GM19035 (cell line): ENCODE data around the gene IRX4.

ENCODE experiments used
- ATAC-seq: cut with Tn5 transposase; IDR thresholded peaks from one replicate; pipeline ENCODE4 v1.9.1; 2021; ENCODE audit not compliant: unreplicated experiment

Gene IRX4

GRCh38 chr5:1840741-1841521, 41.8 kb downstream of the IRX4 start:
- ATAC-seq = no peak

DNA sequence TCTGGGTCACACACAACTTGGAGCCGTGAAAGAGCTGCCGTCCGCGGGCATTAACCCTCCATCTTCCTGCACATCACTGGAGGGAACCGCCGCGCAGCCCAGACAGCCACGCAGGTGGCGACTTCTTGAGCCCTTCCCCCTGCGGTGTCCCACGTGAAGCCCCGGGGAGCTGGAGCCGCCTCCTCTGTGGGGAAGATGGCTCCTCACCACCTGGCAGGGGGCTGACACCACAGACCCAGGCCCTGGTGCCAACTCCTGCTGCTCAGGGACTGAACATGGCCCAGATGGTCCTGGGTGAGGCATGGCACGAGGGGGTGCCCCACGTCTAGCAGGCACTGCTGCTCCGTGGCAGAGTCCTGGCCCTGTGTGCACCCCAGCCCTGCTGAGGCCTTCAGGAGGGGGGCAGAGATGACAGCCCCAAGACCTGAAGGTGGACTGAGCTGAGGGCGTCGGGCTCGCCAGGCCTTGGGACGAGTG, 42.6 kb downstream of the IRX4 start:
- ATAC-seq = no peak

- no peak for ATAC-seq
Observed at GRCh38 chr5:1838013-1838412, 44.7 kb downstream of the IRX4 start.

DNA sequence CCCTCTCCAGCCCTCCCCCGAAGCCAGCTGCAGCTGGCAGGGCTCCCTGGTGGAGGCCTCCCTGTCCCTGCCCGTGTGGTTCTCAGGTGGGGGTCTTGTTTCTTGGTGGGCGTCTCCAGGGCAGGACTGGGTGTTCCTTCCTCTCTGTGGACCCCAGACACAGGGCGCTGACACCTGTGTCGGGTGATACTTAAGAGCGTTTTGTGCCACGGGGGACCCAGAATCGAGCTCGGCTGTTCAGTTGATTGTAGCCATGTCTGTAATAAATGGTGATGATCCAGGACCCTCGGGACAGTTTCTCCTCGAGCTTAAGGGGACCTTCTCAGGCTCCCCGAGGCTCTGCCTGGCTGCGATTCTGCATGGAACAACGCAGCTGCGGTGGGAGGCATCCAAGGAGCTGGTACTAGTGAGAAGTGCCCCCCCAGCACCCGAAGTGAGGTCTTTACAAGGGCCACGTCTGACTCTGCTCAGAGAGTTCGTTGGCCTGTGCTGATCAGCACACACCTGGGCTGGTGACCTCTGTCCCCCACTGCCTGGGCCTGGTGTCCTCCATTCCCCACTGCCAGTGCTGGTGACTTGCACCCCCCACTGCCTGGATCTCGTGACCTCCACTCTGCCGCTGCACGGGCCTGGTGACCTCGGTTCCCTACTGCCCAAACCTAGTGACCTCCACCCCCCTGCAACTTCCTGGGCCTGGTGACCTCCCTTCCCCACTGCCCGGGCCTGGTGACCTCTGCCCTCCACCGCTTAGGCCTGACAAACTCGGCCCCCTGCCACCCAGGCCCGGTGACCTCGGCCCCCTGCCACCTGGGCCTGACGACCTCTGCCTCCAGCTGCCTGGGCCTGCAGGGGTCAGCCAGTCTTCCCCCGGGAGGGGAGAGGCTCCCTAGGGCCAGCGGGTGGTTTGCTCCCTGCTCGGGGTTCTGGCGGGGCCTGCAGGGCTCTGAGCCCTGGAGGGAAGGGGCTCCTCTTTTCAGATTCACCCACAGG, 45.5 kb downstream of the IRX4 start:
- ATAC-seq = no peak

DNA sequence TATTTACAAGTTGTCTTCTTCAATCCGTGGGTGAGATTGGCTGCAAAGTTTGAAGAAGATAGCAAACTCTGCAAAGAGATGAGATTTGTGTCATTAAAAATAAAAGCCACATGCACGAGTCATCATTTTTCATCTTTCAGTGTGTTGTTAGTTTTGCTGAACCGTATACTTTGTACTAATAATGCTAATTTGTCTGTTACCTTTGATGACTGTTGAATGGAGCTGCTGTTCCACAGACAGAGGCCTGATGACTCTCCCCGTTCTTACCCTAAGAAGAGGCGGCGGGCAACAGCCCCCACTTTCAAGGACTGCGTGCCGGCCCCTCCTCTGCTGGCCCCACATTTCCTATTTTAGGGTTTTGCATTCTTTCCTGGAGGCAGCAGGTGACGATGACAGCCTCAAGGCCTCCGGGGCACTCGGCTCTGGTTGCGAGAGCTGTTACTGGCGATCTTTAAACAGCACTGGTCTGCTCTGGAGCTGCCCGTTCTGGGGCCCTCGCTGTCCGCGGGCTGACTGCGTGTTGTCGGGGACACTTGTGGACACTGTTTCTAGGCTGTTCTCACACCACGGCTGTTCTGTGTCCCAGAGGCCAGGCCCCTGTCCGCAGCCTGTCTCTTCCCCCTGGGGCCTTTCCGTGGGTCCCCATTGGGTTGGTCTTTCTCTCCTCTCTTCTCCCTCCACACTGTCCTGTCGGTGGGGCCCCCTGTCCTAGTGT, 46.4 kb downstream of the IRX4 start:
- ATAC-seq = no peak

DNA sequence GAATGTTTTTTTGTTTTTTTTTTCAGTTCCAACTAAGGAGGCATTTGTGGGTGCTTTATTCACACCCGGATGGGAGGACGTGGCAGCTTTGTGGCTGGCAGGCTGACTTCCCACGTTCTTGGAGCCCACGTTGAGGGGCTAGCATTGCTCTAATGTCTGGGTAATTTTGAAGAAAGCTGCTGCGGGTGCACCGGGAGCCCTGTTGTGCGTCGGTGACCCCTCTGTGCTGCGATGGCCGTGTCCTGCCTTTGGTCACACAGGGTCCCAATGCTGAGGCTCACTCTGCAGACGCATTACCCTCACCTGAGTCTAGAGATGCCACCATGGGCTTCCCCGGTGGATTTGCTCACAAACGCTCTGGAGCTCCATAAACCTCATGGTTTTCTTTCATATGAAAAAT, 47.3 kb downstream of the IRX4 start:
- no peak for ATAC-seq

- ATAC-seq = no peak
Observed at GRCh38 chr5:1834721-1835429, 47.9 kb downstream of the IRX4 start.

- no peak for ATAC-seq
Observed at GRCh38 chr5:1834022-1834551, 48.6 kb downstream of the IRX4 start.

DNA sequence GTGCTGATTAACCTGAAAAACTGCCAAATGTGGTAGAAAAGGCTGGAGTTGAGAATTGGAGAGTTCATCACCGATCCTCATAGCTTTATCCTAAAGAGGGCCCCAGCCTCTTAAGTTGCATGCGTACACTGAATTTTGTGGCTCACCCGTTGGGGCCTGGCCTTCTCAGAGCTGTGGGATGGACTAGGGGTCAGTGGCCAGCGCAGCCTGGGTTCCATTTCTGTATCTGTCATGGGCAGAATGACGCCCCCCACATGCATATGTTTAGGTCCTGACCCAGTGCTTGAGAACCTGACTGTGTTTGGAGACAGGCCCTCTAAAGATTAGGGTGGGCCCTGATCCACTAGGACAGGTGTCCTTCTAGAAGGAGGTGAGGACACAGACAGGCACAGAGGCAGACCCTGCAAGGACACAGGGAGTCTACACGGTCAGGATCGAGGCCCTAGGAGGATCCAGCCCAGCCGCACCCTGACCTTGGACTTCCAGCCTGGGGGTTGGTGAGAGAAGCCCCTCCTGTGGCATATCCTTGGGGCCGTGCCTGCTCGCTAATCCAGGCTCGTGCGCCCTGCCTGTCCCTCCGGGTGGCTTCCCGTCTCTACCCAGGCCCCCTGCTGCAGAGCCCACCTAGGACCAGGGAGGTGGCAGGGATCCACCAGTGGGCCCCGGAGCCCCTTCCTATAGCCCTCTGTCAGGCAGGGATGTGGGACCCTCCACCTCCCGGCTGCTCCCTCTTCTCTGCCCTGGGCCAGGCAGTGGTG, 49.3 kb downstream of the IRX4 start:
- no peak for ATAC-seq

DNA sequence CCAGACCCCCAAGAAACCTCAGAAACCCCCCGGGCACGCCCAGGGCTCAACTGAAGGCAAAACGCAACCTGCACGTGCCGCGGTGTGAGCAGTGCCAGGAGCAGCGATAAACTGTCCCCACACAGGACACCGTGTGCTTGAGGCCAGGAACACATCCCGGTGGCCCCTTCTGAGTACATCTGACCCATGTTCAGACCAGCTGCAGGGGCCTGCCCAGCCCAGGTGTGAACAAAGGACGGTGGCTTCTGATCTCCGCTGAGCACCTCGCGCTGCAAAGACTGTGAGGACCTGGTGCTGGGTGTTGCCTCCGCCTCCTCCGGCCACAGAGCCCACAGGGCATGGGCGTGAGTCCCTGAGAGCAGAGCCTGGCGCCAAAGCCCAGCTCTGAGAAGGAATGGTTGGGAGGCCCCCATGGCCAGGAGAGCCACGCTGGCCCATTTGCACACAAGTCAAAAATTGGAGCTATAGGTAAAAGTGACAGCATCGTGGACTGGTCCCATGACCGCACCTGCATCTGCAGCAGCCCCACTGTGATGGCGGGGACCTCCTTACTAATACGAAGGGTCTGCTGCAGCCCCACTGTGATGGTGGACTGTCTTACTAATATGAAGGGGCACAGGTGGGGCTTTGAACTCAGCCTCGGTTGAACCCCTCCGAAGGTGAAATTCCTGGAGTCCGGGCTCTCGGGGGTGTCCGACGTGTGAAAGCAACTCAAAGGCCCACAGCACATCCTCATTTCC, 50.0 kb downstream of the IRX4 start:
- no peak for ATAC-seq

- no peak for ATAC-seq
Observed at GRCh38 chr5:1831677-1832313, 50.9 kb downstream of the IRX4 start.

GRCh38 chr5:1831257-1831656, 51.5 kb downstream of the IRX4 start:
- ATAC-seq = no peak

DNA sequence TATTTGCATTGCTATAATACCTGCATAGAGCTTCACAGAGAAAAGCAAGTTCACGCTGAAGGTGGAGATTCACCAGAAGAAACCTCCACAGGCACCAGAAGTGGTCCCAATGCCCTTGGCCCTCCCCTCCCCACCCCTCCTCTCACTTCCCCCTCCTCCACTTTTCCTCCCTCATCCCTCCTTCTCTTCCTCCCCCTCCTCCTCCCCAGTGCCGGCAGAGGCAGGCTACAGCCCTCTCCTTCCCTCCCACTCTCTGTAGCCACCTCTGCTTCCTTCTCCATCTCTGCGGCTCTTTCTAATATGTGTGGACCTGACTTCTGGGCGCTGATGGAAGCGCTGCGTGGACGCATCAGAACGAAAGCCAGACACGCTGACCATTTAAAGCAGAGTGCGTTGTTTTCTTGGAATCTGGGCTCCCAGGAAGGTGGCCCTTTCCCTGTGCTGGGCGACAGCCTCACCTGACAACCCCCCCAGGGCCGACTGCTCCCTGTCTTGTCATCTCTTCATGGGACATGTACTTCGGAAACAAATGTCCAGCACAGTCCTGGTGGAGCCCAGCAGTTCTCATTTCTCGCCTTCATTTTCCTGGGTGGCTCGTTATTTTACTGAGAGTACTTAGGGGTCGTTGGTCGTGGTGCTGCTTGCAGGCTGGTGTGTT, 52.0 kb downstream of the IRX4 start:
- no peak for ATAC-seq

GRCh38 chr5:1827886-1828397, 54.8 kb downstream of the IRX4 start:
- no peak for ATAC-seq
